ENCODE data around the gene BPHL.

- no peak for TF ChIP-seq ZSCAN20 (CRISPR knock-in tag; IDR thresholded peaks at IDR 0.05)
- no peak for TF ChIP-seq NFE2L2 (conservative IDR thresholded peaks at IDR 0.05; ENCODE audit: low read length)
- TF ChIP-seq USF2 (IDR thresholded peaks at IDR 0.05) = no peak
- no peak for TF ChIP-seq POLR2A (IDR thresholded peaks at IDR 0.05; ENCODE audit: low read length)
- TF ChIP-seq FOSL2 (IDR thresholded peaks at IDR 0.05) = no peak
- TF ChIP-seq FOSL2 (CRISPR knock-in tag; IDR thresholded peaks at IDR 0.05) = no peak
- no peak for TF ChIP-seq CTCF (IDR thresholded peaks at IDR 0.05)
- no peak for TF ChIP-seq CEBPB (IDR thresholded peaks at IDR 0.05)
These were observed 21.7 kb downstream of the BPHL start for GRCh38 chr6:3140201-3140600.

Measured in A549 (cell line).